Astrocyte (in vitro differentiated cells and primary cell): ENCODE results near the gene MAGEB17. TPM values are rescaled to one million over a fixed set of nuclear protein-coding genes. Genes with fewer than 3 reads are reported as not detected.

Source experiments
- DNase-seq: peaks from one replicate; pipeline ENCODE4 v3.0.0-alpha.2; 2010; ENCODE audit warnings: low read depth
- FAIRE-seq: peaks from 2 replicates; lab custom pipeline; 2011; peaks lifted over from hg19 to GRCh38; lab: Jason Lieb, UNC
- H2AFZ ChIP-seq: 2 replicates; pipeline ENCODE4 v1.6.0; 2012; ENCODE audit warnings: low read depth, low read length, inconsistent platforms
- H3K27ac ChIP-seq: 2 replicates; pipeline ENCODE4 v1.5.1; 2011; ENCODE audit warnings: low read depth, low read length, inconsistent platforms
- H3K27me3 ChIP-seq: 2 replicates; pipeline ENCODE4 v1.6.0; 2011; ENCODE audit warnings: low read length, inconsistent platforms; ENCODE audit not compliant: insufficient read depth
- H3K36me3 ChIP-seq: 2 replicates; pipeline ENCODE4 v1.5.1; 2011; ENCODE audit warnings: low read length, inconsistent platforms; ENCODE audit not compliant: insufficient read depth
- H3K4me1 ChIP-seq: 2 replicates; pipeline ENCODE4 v1.5.1; 2011; ENCODE audit warnings: low read length, inconsistent platforms; ENCODE audit not compliant: insufficient read depth
- H3K4me2 ChIP-seq: 2 replicates; pipeline ENCODE4 v1.6.0; 2012; ENCODE audit warnings: low read length, inconsistent platforms
- H3K4me3 ChIP-seq: 2 replicates; pipeline ENCODE4 v1.5.1; 2011; ENCODE audit warnings: low read depth, mild to moderate bottlenecking, low read length, inconsistent platforms; ENCODE audit not compliant: insufficient read depth
- H3K79me2 ChIP-seq: 2 replicates; pipeline ENCODE4 v1.6.0; 2012; ENCODE audit warnings: mild to moderate bottlenecking, low read length, inconsistent platforms; ENCODE audit not compliant: insufficient read depth
- H3K9ac ChIP-seq: 2 replicates; pipeline ENCODE4 v1.6.0; 2012; ENCODE audit warnings: mild to moderate bottlenecking, low read length, inconsistent platforms
- H3K9me3 ChIP-seq: 2 replicates; pipeline ENCODE4 v1.5.1; 2012; ENCODE audit warnings: low read depth, mild to moderate bottlenecking, low read length, inconsistent platforms; ENCODE audit not compliant: insufficient read depth
- H4K20me1 ChIP-seq: 2 replicates; pipeline ENCODE4 v1.6.0; 2012; ENCODE audit warnings: low read length, inconsistent platforms; ENCODE audit not compliant: insufficient read depth
- H3K27ac Mint-ChIP-seq: one replicate; pipeline ENCODE4 v1.8.0; 2021; ENCODE audit warnings: mild to moderate bottlenecking, mixed read lengths; ENCODE audit not compliant: unreplicated experiment
- H3K27me3 Mint-ChIP-seq: one replicate; pipeline ENCODE4 v1.8.0; 2021; ENCODE audit warnings: low read depth, mixed read lengths; ENCODE audit not compliant: unreplicated experiment
- H3K36me3 Mint-ChIP-seq: one replicate; pipeline ENCODE4 v1.8.0; 2021; ENCODE audit warnings: low read depth, mixed read lengths; ENCODE audit not compliant: unreplicated experiment
- H3K4me1 Mint-ChIP-seq: one replicate; pipeline ENCODE4 v1.8.0; 2021; ENCODE audit warnings: low read depth, mixed read lengths; ENCODE audit not compliant: unreplicated experiment
- H3K4me3 Mint-ChIP-seq: one replicate; pipeline ENCODE4 v1.8.0; 2021; ENCODE audit warnings: mild to moderate bottlenecking, moderate library complexity, mixed read lengths; ENCODE audit not compliant: unreplicated experiment
- H3K9me3 Mint-ChIP-seq: one replicate; pipeline ENCODE4 v1.8.0; 2021; ENCODE audit warnings: mild to moderate bottlenecking, mixed read lengths; ENCODE audit not compliant: unreplicated experiment
- CTCF ChIP-seq: IDR thresholded peaks from 2 replicates; pipeline ENCODE4 v1.5.1; 2011; ENCODE audit warnings: low read depth, mild to moderate bottlenecking, inconsistent platforms, low read length, moderate library complexity; ENCODE audit not compliant: insufficient read depth
- EZH2 ChIP-seq: IDR thresholded peaks from 2 replicates; pipeline ENCODE4 v1.6.1; 2012; ENCODE audit warnings: mild to moderate bottlenecking, low read length, inconsistent platforms; ENCODE audit not compliant: insufficient read depth
- total RNA-seq: library from RNA; stranded (reverse); gene quantifications from 2 replicates; pipeline ENCODE4 v1.2.1, GENCODE V29; 2021

MAGEB17 gene
- total RNA-seq, 1 donor from 2014 or later, result not detected

GRCh38 chrX:16210061-16210460 is 42.8 kb downstream of the MAGEB17 start:
- no peak overlapping the region for H3K27ac ChIP-seq
- Mint-ChIP-seq H3K9me3 (no peaks in the 10 kb centered on the region), H3K27ac (no peak overlapping the region), H3K27me3 (no peaks in the 10 kb centered on the region), H3K4me1 (peaks cover 8% of the 10 kb centered on the region), H3K36me3 (no peaks in the 10 kb centered on the region), H3K4me3 (no peak overlapping the region)
- H3K4me1 ChIP-seq, result no peaks in the 10 kb centered on the region
- no peak overlapping the region for H2AFZ ChIP-seq
- FAIRE-seq (peak; percentile 26), DNase-seq (no peak)
- H4K20me1 ChIP-seq, result no peaks in the 10 kb centered on the region
- H3K9me3 ChIP-seq, result no peaks in the 10 kb centered on the region
- no peaks in the 10 kb centered on the region for H3K36me3 ChIP-seq
- no peak overlapping the region for H3K4me3 ChIP-seq
- H3K4me2 ChIP-seq, result no peak overlapping the region
- no peaks in the 10 kb centered on the region for H3K79me2 ChIP-seq
- no peak overlapping the region for H3K9ac ChIP-seq
- H3K27me3 ChIP-seq, result no peaks in the 10 kb centered on the region
- TF ChIP-seq CTCF (no peak), EZH2 (no peak)

- Histone ChIP-seq H3K4me2 (no peak overlapping the region), H3K4me1 (no peaks in the 10 kb centered on the region), H3K4me3 (no peak overlapping the region), H4K20me1 (no peaks in the 10 kb centered on the region), H3K36me3 (no peaks in the 10 kb centered on the region), H3K27me3 (no peaks in the 10 kb centered on the region), H2AFZ (no peak overlapping the region), H3K27ac (no peak overlapping the region), H3K9ac (no peak overlapping the region), H3K79me2 (no peaks in the 10 kb centered on the region), H3K9me3 (no peaks in the 10 kb centered on the region)
- FAIRE-seq, result no peak
- peaks cover 8% of the 10 kb centered on the region for H3K4me1 Mint-ChIP-seq
- no peaks in the 10 kb centered on the region for H3K27me3 Mint-ChIP-seq
- H3K27ac Mint-ChIP-seq, result no peak overlapping the region
- no peaks in the 10 kb centered on the region for H3K36me3 Mint-ChIP-seq
- peak; percentile 12 for DNase-seq
- H3K9me3 Mint-ChIP-seq, result no peaks in the 10 kb centered on the region
- H3K4me3 Mint-ChIP-seq, result no peak overlapping the region
- no peak for TF ChIP-seq EZH2
- TF ChIP-seq CTCF, result no peak
These were observed 44.7 kb downstream of the MAGEB17 start for GRCh38 chrX:16212024-16212423.

GRCh38 chrX:16212436-16212835 is 45.2 kb downstream of the MAGEB17 start:
- Histone ChIP-seq H3K4me3 (no peak overlapping the region), H2AFZ (no peak overlapping the region), H3K9ac (no peak overlapping the region), H3K79me2 (no peaks in the 10 kb centered on the region), H3K4me2 (no peak overlapping the region), H3K27ac (no peak overlapping the region), H4K20me1 (no peaks in the 10 kb centered on the region), H3K9me3 (no peaks in the 10 kb centered on the region), H3K27me3 (no peaks in the 10 kb centered on the region), H3K4me1 (no peaks in the 10 kb centered on the region), H3K36me3 (no peaks in the 10 kb centered on the region)
- Mint-ChIP-seq H3K4me3 (no peak overlapping the region), H3K27ac (no peak overlapping the region), H3K36me3 (no peaks in the 10 kb centered on the region), H3K27me3 (no peaks in the 10 kb centered on the region), H3K9me3 (no peaks in the 10 kb centered on the region), H3K4me1 (peaks cover 8% of the 10 kb centered on the region)
- DNase-seq (no peak), FAIRE-seq (peak; percentile 91)
- TF ChIP-seq CTCF, result peak; percentile 11
- TF ChIP-seq EZH2, result no peak
